Stimulated activated CD4-positive, alpha-beta T cell treated with anti-CD3 and anti-CD28 coated beads, Interleukin-12 subunit alpha, Interleukin-12 subunit beta, amount 100 ng/mL, for 4 hours (primary cell): ENCODE results near the gene GYPA.
"Not testable (repeated sequence)": the region's sequence is repeated elsewhere in the genome, so short reads cannot be mapped to it uniquely, and the experiment has no call there.

Experiments
- DNase-seq: peaks from one replicate; pipeline ENCODE4 v3.0.0-alpha.2; 2020

The GYPA gene

GRCh38 chr4:144128709-144129320 lies 11.7 kb downstream of the GYPA start:
- DNase-seq: not testable (repeated sequence)

- not testable (repeated sequence) for DNase-seq
These were observed 15.4 kb downstream of the GYPA start for GRCh38 chr4:144125109-144125508.

- DNase-seq: not testable (repeated sequence)
These were observed 16.4 kb downstream of the GYPA start for GRCh38 chr4:144123982-144124635.

GRCh38 chr4:144123269-144123668 lies 17.2 kb downstream of the GYPA start:
- DNase-seq: not testable (repeated sequence)

GRCh38 chr4:144119752-144120151 lies 20.8 kb downstream of the GYPA start:
- not testable (repeated sequence) for DNase-seq

- DNase-seq: no peak
These were observed 25.0 kb downstream of the GYPA start for GRCh38 chr4:144115519-144115918.

- DNase-seq: no peak
These were observed 27.0 kb downstream of the GYPA start for GRCh38 chr4:144113546-144113945.

- DNase-seq: no peak
These were observed 35.9 kb downstream of the GYPA start for GRCh38 chr4:144104509-144105130.

GRCh38 chr4:144097776-144098175 lies 42.7 kb downstream of the GYPA start:
- not testable (repeated sequence) for DNase-seq

- not testable (repeated sequence) for DNase-seq
These were observed 46.5 kb downstream of the GYPA start for GRCh38 chr4:144093995-144094394.

- not testable (repeated sequence) for DNase-seq
These were observed 49.3 kb downstream of the GYPA start for GRCh38 chr4:144091181-144091580.

- DNase-seq: no peak
These were observed 49.8 kb downstream of the GYPA start for GRCh38 chr4:144090744-144091143.

GRCh38 chr4:144082053-144082452 lies 58.5 kb downstream of the GYPA start:
- not testable (repeated sequence) for DNase-seq

GRCh38 chr4:144080135-144080534 lies 60.4 kb downstream of the GYPA start:
- not testable (repeated sequence) for DNase-seq

- not testable (repeated sequence) for DNase-seq
These were observed 61.8 kb downstream of the GYPA start for GRCh38 chr4:144078746-144079145.

- not testable (repeated sequence) for DNase-seq
These were observed 79.0 kb downstream of the GYPA start for GRCh38 chr4:144061556-144061955.

GRCh38 chr4:144060234-144060859 lies 80.2 kb downstream of the GYPA start:
- not testable (repeated sequence) for DNase-seq
